GM23338 (cell line): Measurements from ENCODE around the gene SGCG. TPM values are rescaled to one million over a fixed set of nuclear protein-coding genes. Genes with fewer than 3 reads are reported as not detected.
"Not testable (repeated sequence)": the region's sequence is repeated elsewhere in the genome, so short reads cannot be mapped to it uniquely, and the experiment has no call there.

Experiments used
- ATAC-seq: fragments of 200-7000 bp; cut with Tn5 transposase; 3 replicates; pipeline ENCODE4 v1.9.1; 2020
- DNase-seq: peaks from one replicate; pipeline ENCODE4 v3.0.0-alpha.2; 2015; ENCODE audit warnings: low spot score
- H2AFZ ChIP-seq: fragments of 200-600 bp; sonication (generic); 2 replicates; pipeline ENCODE4 v1.8.0; 2016; ENCODE audit warnings: antibody characterized with exemption, mild to moderate bottlenecking, moderate library complexity
- H3F3A ChIP-seq: fragments of 200-600 bp; sonication (generic); replicated peaks from 2 replicates; pipeline ENCODE4 v1.8.0; 2017; ENCODE audit warnings: antibody characterized with exemption, mixed run types, low read depth
- H3K27ac ChIP-seq: fragments of 200-600 bp; sonication (generic); 2 replicates; pipeline ENCODE4 v1.6.1; 2016; ENCODE audit warnings: low read depth
- H3K27me3 ChIP-seq: fragments of 200-600 bp; sonication (generic); 2 replicates; pipeline ENCODE4 v1.8.0; 2016; ENCODE audit warnings: mild to moderate bottlenecking, mixed run types, moderate library complexity; ENCODE audit not compliant: insufficient read depth
- H3K36me3 ChIP-seq: fragments of 200-600 bp; sonication (generic); 2 replicates; pipeline ENCODE4 v1.8.0; 2016; ENCODE audit warnings: mild to moderate bottlenecking; ENCODE audit not compliant: insufficient read depth
- H3K4me1 ChIP-seq: fragments of 200-600 bp; sonication (generic); 2 replicates; pipeline ENCODE4 v1.8.0; 2016; ENCODE audit warnings: mild to moderate bottlenecking, moderate library complexity; ENCODE audit not compliant: insufficient read depth
- H3K4me2 ChIP-seq: fragments of 200-600 bp; sonication (generic); 2 replicates; pipeline ENCODE4 v1.7.1; 2017; ENCODE audit warnings: mixed run types
- H3K4me3 ChIP-seq: fragments of 200-600 bp; sonication (generic); 2 replicates; pipeline ENCODE4 v1.6.1; 2016; ENCODE audit warnings: mixed run types
- H3K79me2 ChIP-seq: fragments of 200-600 bp; sonication (generic); replicated peaks from 2 replicates; pipeline ENCODE4 v1.8.0; 2017; ENCODE audit warnings: mild to moderate bottlenecking; ENCODE audit not compliant: insufficient read depth
- H3K9me2 ChIP-seq: fragments of 200-600 bp; sonication (generic); 2 replicates; pipeline ENCODE4 v1.8.0; 2017; ENCODE audit not compliant: insufficient read depth
- H4K20me1 ChIP-seq: fragments of 200-600 bp; sonication (generic); replicated peaks from 2 replicates; pipeline ENCODE4 v1.8.0; 2017; ENCODE audit warnings: mild to moderate bottlenecking; ENCODE audit not compliant: insufficient read depth
- H3K27ac Mint-ChIP-seq: 2 replicates; pipeline ENCODE4 v1.8.0; 2020; ENCODE audit warnings: inconsistent platforms, mild to moderate bottlenecking, moderate library complexity, mixed read lengths
- H3K27me3 Mint-ChIP-seq: 3 replicates; pipeline ENCODE4 v1.8.0; 2022; ENCODE audit warnings: low read depth, mild to moderate bottlenecking, moderate library complexity, mixed read lengths, inconsistent platforms; ENCODE audit not compliant: insufficient read depth, poor library complexity
- H3K36me3 Mint-ChIP-seq: 3 replicates; pipeline ENCODE4 v1.8.0; 2021; ENCODE audit warnings: low read depth, mild to moderate bottlenecking, inconsistent platforms, moderate library complexity, mixed read lengths
- H3K4me1 Mint-ChIP-seq: 3 replicates; pipeline ENCODE4 v1.8.0; 2020; ENCODE audit warnings: mild to moderate bottlenecking, inconsistent platforms, mixed read lengths
- H3K4me3 Mint-ChIP-seq: 3 replicates; pipeline ENCODE4 v1.8.0; 2021; ENCODE audit warnings: moderate library complexity, mild to moderate bottlenecking, inconsistent platforms, mixed read lengths
- H3K9me3 Mint-ChIP-seq: 3 replicates; pipeline ENCODE4 v1.8.0; 2020; ENCODE audit warnings: moderate library complexity, mild to moderate bottlenecking, inconsistent platforms, mixed read lengths
- CREB1 ChIP-seq: fragments of 250-450 bp; sonication (Bioruptor Pico); IDR thresholded peaks from 2 replicates; pipeline ENCODE4 v1.5.0; 2020; ENCODE audit warnings: low read depth, mild to moderate bottlenecking, moderate library complexity
- EZH2 ChIP-seq: fragments of 200-600 bp; sonication (generic); IDR thresholded peaks from one replicate; pipeline ENCODE4 v1.8.0; 2017; ENCODE audit warnings: antibody characterized with exemption, mild to moderate bottlenecking, low read depth; ENCODE audit not compliant: unreplicated experiment
- EZH2phosphoT487 ChIP-seq: fragments of 200-600 bp; sonication (generic); IDR thresholded peaks from one replicate; pipeline ENCODE4 v1.8.1; 2018; ENCODE audit warnings: antibody characterized with exemption; ENCODE audit not compliant: unreplicated experiment
- NANOG ChIP-seq: IDR thresholded peaks from 2 replicates; pipeline ENCODE4 v1.6.1; 2016; ENCODE audit warnings: antibody characterized with exemption, borderline replicate concordance
- POLR2AphosphoS5 ChIP-seq: IDR thresholded peaks from 2 replicates; pipeline ENCODE4 v1.6.1; 2016; ENCODE audit warnings: antibody characterized with exemption, low read depth
- STAT1 ChIP-seq: IDR thresholded peaks from one replicate; pipeline ENCODE4 v1.6.1; 2016; ENCODE audit warnings: antibody characterized with exemption; ENCODE audit not compliant: unreplicated experiment
- ZNF114 ChIP-seq: fragments of 250-450 bp; sonication (Bioruptor Pico); IDR thresholded peaks from 2 replicates; pipeline ENCODE4 v1.5.0; 2020; ENCODE audit warnings: mild to moderate bottlenecking, moderate library complexity
- polyA plus RNA-seq: library from polyadenylated mRNA; unstranded; fragments of >200 nt; fragmentation: Nextera tagmentation; extraction: Ambion mirVana; gene quantifications from 2 replicates; pipeline ENCODE4 v1.2.1, GENCODE V29; 2016
- total RNA-seq: library from RNA; depleted of rRNA; stranded (reverse); fragments of >200 nt; shearing (Covaris generic); gene quantifications from 2 replicates; pipeline ENCODE4 v1.2.3, GENCODE V29; 2014
- TF ChIP-seq, protein P1 (sequence below): fragments of 250-450 bp; sonication (Bioruptor Pico); IDR thresholded peaks from 2 replicates; pipeline ENCODE4 v1.5.0; 2020; ENCODE audit warnings: mild to moderate bottlenecking, moderate library complexity
- TF ChIP-seq, protein P2 (sequence below), 2 experiments: fragments of 200-600 bp in 1 of 2; sonication (generic) in 1 of 2; conservative IDR thresholded peaks; 2 replicates each; pipeline versions ENCODE4 v1.5.1 to v1.6.1; 2016 to 2017; ENCODE audit warnings: antibody characterized with exemption in 2 of 2, low read depth in 2 of 2, mild to moderate bottlenecking in 2 of 2, moderate library complexity in 1 of 2
- TF ChIP-seq, protein P3 (sequence below): IDR thresholded peaks from one replicate; pipeline ENCODE4 v1.6.1; 2018; ENCODE audit warnings: antibody characterized with exemption; ENCODE audit not compliant: unreplicated experiment
- TF ChIP-seq, protein P4 (sequence below): IDR thresholded peaks from 2 replicates; pipeline ENCODE4 v1.6.1; 2016; ENCODE audit warnings: antibody characterized with exemption

Gene SGCG
- total and polyA plus RNA-seq, 2 experiments from 2014 or later = not detected

DNA sequence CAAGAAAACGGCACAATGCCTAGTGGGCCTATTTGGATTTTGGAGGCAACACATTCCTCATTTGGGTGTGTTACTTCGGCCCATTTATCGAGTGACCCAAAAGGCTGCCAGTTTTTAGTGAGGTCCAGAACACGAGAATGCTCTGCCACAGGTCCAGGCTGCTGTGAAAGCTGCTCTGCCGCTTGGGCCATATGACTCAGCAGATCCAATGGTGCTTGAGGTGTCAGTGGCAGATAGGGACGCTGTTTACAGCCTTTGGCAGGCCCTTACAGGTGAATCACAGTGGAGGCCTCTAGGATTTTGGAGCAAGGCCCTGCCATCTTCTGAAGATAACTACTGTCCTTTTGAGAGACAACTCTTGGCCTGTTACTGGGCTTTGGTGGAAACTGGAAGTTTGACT is 134.1 kb downstream of the SGCG start:
- not testable (repeated sequence) for H3K9me3 Mint-ChIP-seq, DNase-seq, H3K27me3 ChIP-seq, H3K4me3 ChIP-seq, H3K27ac Mint-ChIP-seq, H3K79me2 ChIP-seq, H3K27me3 Mint-ChIP-seq, H3K36me3 ChIP-seq, ATAC-seq, H3K27ac ChIP-seq, H4K20me1 ChIP-seq, H3K36me3 Mint-ChIP-seq, H3K9me2 ChIP-seq, H2AFZ ChIP-seq, H3K4me1 ChIP-seq, H3K4me1 Mint-ChIP-seq, H3K4me2 ChIP-seq, H3F3A ChIP-seq, H3K4me3 Mint-ChIP-seq

DNA sequence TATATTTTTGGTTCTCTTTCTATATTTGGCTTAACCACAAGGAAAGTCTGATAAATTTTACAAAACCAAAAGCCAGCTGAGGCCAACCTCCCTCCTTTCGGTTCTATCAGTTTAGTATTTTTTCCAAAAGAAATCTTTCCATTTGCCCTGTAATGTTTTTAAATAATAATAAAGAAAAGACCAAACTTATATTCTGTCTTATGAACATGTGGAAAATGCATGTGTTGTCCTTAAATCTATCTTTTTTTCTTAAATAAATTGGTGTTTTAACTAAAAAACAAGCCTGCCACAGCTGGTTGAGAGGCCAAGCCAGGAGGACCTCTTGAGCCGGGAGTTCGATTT is 139.1 kb downstream of the SGCG start:
- no peak for ATAC-seq
- H3F3A ChIP-seq = no peaks in the 10 kb centered on the region
- peaks cover 10% of the 10 kb centered on the region for H3K4me1 ChIP-seq
- H3K4me3 Mint-ChIP-seq = no peak overlapping the region
- H3K27ac Mint-ChIP-seq = no peak overlapping the region
- H3K27me3 Mint-ChIP-seq = peaks cover 1% of the 10 kb centered on the region
- no peak overlapping the region for H3K4me3 ChIP-seq
- no peaks in the 10 kb centered on the region for H3K9me2 ChIP-seq
- H3K79me2 ChIP-seq = no peaks in the 10 kb centered on the region
- no peaks in the 10 kb centered on the region for H3K36me3 ChIP-seq
- H3K9me3 Mint-ChIP-seq = no peaks in the 10 kb centered on the region
- H3K36me3 Mint-ChIP-seq = no peaks in the 10 kb centered on the region
- no peaks in the 10 kb centered on the region for H3K27me3 ChIP-seq
- no peak overlapping the region for H3K27ac ChIP-seq
- no peak overlapping the region for H2AFZ ChIP-seq
- H3K4me2 ChIP-seq = no peak overlapping the region
- no peak for DNase-seq
- H4K20me1 ChIP-seq = no peaks in the 10 kb centered on the region
- H3K4me1 Mint-ChIP-seq = peaks cover 21% of the 10 kb centered on the region
- TF ChIP-seq, protein P1, sequence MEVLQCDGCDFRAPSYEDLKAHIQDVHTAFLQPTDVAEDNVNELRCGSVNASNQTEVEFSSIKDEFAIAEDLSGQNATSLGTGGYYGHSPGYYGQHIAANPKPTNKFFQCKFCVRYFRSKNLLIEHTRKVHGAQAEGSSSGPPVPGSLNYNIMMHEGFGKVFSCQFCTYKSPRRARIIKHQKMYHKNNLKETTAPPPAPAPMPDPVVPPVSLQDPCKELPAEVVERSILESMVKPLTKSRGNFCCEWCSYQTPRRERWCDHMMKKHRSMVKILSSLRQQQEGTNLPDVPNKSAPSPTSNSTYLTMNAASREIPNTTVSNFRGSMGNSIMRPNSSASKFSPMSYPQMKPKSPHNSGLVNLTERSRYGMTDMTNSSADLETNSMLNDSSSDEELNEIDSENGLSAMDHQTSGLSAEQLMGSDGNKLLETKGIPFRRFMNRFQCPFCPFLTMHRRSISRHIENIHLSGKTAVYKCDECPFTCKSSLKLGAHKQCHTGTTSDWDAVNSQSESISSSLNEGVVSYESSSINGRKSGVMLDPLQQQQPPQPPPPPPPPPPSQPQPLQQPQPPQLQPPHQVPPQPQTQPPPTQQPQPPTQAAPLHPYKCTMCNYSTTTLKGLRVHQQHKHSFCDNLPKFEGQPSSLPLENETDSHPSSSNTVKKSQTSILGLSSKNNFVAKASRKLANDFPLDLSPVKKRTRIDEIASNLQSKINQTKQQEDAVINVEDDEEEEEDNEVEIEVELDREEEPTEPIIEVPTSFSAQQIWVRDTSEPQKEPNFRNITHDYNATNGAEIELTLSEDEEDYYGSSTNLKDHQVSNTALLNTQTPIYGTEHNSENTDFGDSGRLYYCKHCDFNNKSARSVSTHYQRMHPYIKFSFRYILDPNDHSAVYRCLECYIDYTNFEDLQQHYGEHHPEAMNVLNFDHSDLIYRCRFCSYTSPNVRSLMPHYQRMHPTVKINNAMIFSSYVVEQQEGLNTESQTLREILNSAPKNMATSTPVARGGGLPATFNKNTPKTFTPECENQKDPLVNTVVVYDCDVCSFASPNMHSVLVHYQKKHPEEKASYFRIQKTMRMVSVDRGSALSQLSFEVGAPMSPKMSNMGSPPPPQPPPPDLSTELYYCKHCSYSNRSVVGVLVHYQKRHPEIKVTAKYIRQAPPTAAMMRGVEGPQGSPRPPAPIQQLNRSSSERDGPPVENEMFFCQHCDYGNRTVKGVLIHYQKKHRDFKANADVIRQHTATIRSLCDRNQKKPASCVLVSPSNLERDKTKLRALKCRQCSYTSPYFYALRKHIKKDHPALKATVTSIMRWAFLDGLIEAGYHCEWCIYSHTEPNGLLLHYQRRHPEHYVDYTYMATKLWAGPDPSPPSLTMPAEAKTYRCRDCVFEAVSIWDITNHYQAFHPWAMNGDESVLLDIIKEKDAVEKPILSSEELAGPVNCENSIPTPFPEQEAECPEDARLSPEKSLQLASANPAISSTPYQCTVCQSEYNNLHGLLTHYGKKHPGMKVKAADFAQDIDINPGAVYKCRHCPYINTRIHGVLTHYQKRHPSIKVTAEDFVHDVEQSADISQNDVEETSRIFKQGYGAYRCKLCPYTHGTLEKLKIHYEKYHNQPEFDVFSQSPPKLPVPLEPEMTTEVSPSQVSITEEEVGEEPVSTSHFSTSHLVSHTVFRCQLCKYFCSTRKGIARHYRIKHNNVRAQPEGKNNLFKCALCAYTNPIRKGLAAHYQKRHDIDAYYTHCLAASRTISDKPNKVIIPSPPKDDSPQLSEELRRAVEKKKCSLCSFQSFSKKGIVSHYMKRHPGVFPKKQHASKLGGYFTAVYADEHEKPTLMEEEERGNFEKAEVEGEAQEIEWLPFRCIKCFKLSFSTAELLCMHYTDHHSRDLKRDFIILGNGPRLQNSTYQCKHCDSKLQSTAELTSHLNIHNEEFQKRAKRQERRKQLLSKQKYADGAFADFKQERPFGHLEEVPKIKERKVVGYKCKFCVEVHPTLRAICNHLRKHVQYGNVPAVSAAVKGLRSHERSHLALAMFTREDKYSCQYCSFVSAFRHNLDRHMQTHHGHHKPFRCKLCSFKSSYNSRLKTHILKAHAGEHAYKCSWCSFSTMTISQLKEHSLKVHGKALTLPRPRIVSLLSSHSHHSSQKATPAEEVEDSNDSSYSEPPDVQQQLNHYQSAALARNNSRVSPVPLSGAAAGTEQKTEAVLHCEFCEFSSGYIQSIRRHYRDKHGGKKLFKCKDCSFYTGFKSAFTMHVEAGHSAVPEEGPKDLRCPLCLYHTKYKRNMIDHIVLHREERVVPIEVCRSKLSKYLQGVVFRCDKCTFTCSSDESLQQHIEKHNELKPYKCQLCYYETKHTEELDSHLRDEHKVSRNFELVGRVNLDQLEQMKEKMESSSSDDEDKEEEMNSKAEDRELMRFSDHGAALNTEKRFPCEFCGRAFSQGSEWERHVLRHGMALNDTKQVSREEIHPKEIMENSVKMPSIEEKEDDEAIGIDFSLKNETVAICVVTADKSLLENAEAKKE (CRISPR knock-in tag) = no peak
- TF ChIP-seq EZH2 (no peak), EZH2phosphoT487 (no peak), CREB1 (CRISPR knock-in tag) (no peak), NANOG (no peak), POLR2AphosphoS5 (no peak), ZNF114 (no peak), STAT1 (no peak)
- TF ChIP-seq, protein P2, sequence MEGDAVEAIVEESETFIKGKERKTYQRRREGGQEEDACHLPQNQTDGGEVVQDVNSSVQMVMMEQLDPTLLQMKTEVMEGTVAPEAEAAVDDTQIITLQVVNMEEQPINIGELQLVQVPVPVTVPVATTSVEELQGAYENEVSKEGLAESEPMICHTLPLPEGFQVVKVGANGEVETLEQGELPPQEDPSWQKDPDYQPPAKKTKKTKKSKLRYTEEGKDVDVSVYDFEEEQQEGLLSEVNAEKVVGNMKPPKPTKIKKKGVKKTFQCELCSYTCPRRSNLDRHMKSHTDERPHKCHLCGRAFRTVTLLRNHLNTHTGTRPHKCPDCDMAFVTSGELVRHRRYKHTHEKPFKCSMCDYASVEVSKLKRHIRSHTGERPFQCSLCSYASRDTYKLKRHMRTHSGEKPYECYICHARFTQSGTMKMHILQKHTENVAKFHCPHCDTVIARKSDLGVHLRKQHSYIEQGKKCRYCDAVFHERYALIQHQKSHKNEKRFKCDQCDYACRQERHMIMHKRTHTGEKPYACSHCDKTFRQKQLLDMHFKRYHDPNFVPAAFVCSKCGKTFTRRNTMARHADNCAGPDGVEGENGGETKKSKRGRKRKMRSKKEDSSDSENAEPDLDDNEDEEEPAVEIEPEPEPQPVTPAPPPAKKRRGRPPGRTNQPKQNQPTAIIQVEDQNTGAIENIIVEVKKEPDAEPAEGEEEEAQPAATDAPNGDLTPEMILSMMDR (conservative IDR thresholded peaks at IDR 0.05; ENCODE audit: low read depth in 2 of 2) = no peak
- TF ChIP-seq, protein P3, sequence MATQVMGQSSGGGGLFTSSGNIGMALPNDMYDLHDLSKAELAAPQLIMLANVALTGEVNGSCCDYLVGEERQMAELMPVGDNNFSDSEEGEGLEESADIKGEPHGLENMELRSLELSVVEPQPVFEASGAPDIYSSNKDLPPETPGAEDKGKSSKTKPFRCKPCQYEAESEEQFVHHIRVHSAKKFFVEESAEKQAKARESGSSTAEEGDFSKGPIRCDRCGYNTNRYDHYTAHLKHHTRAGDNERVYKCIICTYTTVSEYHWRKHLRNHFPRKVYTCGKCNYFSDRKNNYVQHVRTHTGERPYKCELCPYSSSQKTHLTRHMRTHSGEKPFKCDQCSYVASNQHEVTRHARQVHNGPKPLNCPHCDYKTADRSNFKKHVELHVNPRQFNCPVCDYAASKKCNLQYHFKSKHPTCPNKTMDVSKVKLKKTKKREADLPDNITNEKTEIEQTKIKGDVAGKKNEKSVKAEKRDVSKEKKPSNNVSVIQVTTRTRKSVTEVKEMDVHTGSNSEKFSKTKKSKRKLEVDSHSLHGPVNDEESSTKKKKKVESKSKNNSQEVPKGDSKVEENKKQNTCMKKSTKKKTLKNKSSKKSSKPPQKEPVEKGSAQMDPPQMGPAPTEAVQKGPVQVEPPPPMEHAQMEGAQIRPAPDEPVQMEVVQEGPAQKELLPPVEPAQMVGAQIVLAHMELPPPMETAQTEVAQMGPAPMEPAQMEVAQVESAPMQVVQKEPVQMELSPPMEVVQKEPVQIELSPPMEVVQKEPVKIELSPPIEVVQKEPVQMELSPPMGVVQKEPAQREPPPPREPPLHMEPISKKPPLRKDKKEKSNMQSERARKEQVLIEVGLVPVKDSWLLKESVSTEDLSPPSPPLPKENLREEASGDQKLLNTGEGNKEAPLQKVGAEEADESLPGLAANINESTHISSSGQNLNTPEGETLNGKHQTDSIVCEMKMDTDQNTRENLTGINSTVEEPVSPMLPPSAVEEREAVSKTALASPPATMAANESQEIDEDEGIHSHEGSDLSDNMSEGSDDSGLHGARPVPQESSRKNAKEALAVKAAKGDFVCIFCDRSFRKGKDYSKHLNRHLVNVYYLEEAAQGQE = no peak
- TF ChIP-seq, protein P4, sequence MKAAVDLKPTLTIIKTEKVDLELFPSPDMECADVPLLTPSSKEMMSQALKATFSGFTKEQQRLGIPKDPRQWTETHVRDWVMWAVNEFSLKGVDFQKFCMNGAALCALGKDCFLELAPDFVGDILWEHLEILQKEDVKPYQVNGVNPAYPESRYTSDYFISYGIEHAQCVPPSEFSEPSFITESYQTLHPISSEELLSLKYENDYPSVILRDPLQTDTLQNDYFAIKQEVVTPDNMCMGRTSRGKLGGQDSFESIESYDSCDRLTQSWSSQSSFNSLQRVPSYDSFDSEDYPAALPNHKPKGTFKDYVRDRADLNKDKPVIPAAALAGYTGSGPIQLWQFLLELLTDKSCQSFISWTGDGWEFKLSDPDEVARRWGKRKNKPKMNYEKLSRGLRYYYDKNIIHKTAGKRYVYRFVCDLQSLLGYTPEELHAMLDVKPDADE = no peak
